ENCODE measurements around the gene STK32C.
A peak's percentile ranks its signal among the peaks of the same experiment; 100 is the strongest.

Gene STK32C

GRCh38 chr10:132308587-132309470 lies 1.1 kb upstream of the STK32C start:
- Histone ChIP-seq H3K4me1 (peaks cover 10% of the 10 kb centered on the region), H3K36me3 (replicated peaks) (no peaks in the 10 kb centered on the region), H3K4me3 (peak overlapping the region; percentile 60), H3K27me3 (ENCODE audit: low read depth) (no peaks in the 10 kb centered on the region), H3K9me3 (peaks cover 3% of the 10 kb centered on the region; the same call in 1 of the 2 replicates)
- in situ Hi-C loops (cut with MboI; ENCODE audit: low sequenced_read_pairs): no loop called here
- DNase-seq (ENCODE audit: low spot score in 2 of 2): no peak

- DNase-seq (ENCODE audit: low spot score in 2 of 2): peak in 1 of 2 experiments; percentile 62
- in situ Hi-C loops (cut with MboI; ENCODE audit: low sequenced_read_pairs): no loop called here
- no peaks in the 10 kb centered on the region for H3K36me3 ChIP-seq (replicated peaks)
- peaks cover 3% of the 10 kb centered on the region; the same call in 1 of the 2 replicates for H3K9me3 ChIP-seq
- H3K27me3 ChIP-seq (ENCODE audit: low read depth): no peaks in the 10 kb centered on the region
- peak overlapping the region; percentile 51 for H3K4me3 ChIP-seq
- H3K4me1 ChIP-seq: peaks cover 10% of the 10 kb centered on the region
Observed at GRCh38 chr10:132306864-132307751, 642 bp downstream of the STK32C start.

GRCh38 chr10:132306343-132306685 lies 1.4 kb downstream of the STK32C start:
- H3K27me3 ChIP-seq (ENCODE audit: low read depth): no peaks in the 10 kb centered on the region
- H3K4me3 ChIP-seq: peak overlapping the region; percentile 51; the same call in 1 of the 2 replicates
- H3K9me3 ChIP-seq: peaks cover 3% of the 10 kb centered on the region; the same call in 1 of the 2 replicates
- in situ Hi-C loops (cut with MboI; ENCODE audit: low sequenced_read_pairs): no loop called here
- H3K36me3 ChIP-seq (replicated peaks): no peaks in the 10 kb centered on the region
- peaks cover 10% of the 10 kb centered on the region for H3K4me1 ChIP-seq
- DNase-seq (ENCODE audit: low spot score in 2 of 2): no peak

- H3K4me1 ChIP-seq: peaks cover 10% of the 10 kb centered on the region
- H3K9me3 ChIP-seq: peaks cover 3% of the 10 kb centered on the region; the same call in 1 of the 2 replicates
- DNase-seq (ENCODE audit: low spot score in 2 of 2): no peak
- in situ Hi-C loops (cut with MboI; ENCODE audit: low sequenced_read_pairs): no loop called here
- H3K36me3 ChIP-seq (replicated peaks): no peaks in the 10 kb centered on the region
- no peaks in the 10 kb centered on the region for H3K27me3 ChIP-seq (ENCODE audit: low read depth)
- no peak overlapping the region for H3K4me3 ChIP-seq
Observed at GRCh38 chr10:132305654-132306342, 2.0 kb downstream of the STK32C start.

- Histone ChIP-seq H3K4me3 (no peak overlapping the region), H3K36me3 (replicated peaks) (no peaks in the 10 kb centered on the region), H3K9me3 (peaks cover 3% of the 10 kb centered on the region; the same call in 1 of the 2 replicates), H3K27me3 (ENCODE audit: low read depth) (no peaks in the 10 kb centered on the region), H3K4me1 (peaks cover 10% of the 10 kb centered on the region)
- DNase-seq (ENCODE audit: low spot score in 2 of 2): no peak
- in situ Hi-C loops (cut with MboI; ENCODE audit: low sequenced_read_pairs): no loop called here
Observed at GRCh38 chr10:132304756-132305509, 2.8 kb downstream of the STK32C start.

- H3K36me3 ChIP-seq (replicated peaks): no peaks in the 10 kb centered on the region
- in situ Hi-C loops (cut with MboI; ENCODE audit: low sequenced_read_pairs): no loop called here
- H3K27me3 ChIP-seq (ENCODE audit: low read depth): no peaks in the 10 kb centered on the region
- peaks cover 3% of the 10 kb centered on the region; the same call in 1 of the 2 replicates for H3K9me3 ChIP-seq
- no peak overlapping the region for H3K4me3 ChIP-seq
- DNase-seq (ENCODE audit: low spot score in 2 of 2): no peak
- peaks cover 5% of the 10 kb centered on the region for H3K4me1 ChIP-seq
Observed at GRCh38 chr10:132303361-132304115, 4.2 kb downstream of the STK32C start.

- peak in 1 of 2 experiments; percentile 4 for DNase-seq (ENCODE audit: low spot score in 2 of 2)
- in situ Hi-C loops (cut with MboI; ENCODE audit: low sequenced_read_pairs): no loop called here
- no peaks in the 10 kb centered on the region for H3K27me3 ChIP-seq (ENCODE audit: low read depth)
- peaks cover 4% of the 10 kb centered on the region; the same call in 1 of the 2 replicates for H3K4me1 ChIP-seq
- peaks cover 3% of the 10 kb centered on the region; the same call in 1 of the 2 replicates for H3K9me3 ChIP-seq
- no peaks in the 10 kb centered on the region for H3K36me3 ChIP-seq (replicated peaks)
- H3K4me3 ChIP-seq: no peak overlapping the region
Observed at GRCh38 chr10:132302421-132303310, 5.1 kb downstream of the STK32C start.

- peaks cover 2% of the 10 kb centered on the region; the same call in 1 of the 2 replicates for H3K4me1 ChIP-seq
Observed at GRCh38 chr10:132301371-132302330, 6.1 kb downstream of the STK32C start.

GRCh38 chr10:132300582-132300981 lies 7.2 kb downstream of the STK32C start:
- in situ Hi-C loops (cut with MboI; ENCODE audit: low sequenced_read_pairs): no loop called here
- H3K27me3 ChIP-seq (ENCODE audit: low read depth): no peaks in the 10 kb centered on the region
- H3K4me3 ChIP-seq: no peak overlapping the region
- peak in 1 of 2 experiments; percentile 7 for DNase-seq (ENCODE audit: low spot score in 2 of 2)
- H3K9me3 ChIP-seq: peaks cover 2% of the 10 kb centered on the region; the same call in 1 of the 2 replicates
- H3K4me1 ChIP-seq: no peaks in the 10 kb centered on the region
- no peaks in the 10 kb centered on the region for H3K36me3 ChIP-seq (replicated peaks)

More at GRCh38 chr10:132301371-132302330, 6.1 kb downstream of the STK32C start:
- H3K36me3 ChIP-seq (replicated peaks): no peaks in the 10 kb centered on the region
- in situ Hi-C loops (cut with MboI; ENCODE audit: low sequenced_read_pairs): no loop called here
- peak in 1 of 2 experiments; percentile 5 for DNase-seq (ENCODE audit: low spot score in 2 of 2)
- H3K9me3 ChIP-seq: peaks cover 3% of the 10 kb centered on the region; the same call in 1 of the 2 replicates
- no peak overlapping the region for H3K4me3 ChIP-seq
- H3K27me3 ChIP-seq (ENCODE audit: low read depth): no peaks in the 10 kb centered on the region

GRCh38 chr10:132299371-132300336 lies 8.1 kb downstream of the STK32C start:
- no peaks in the 10 kb centered on the region for H3K9me3 ChIP-seq
- no peaks in the 10 kb centered on the region for H3K27me3 ChIP-seq (ENCODE audit: low read depth)
- no peak overlapping the region for H3K4me3 ChIP-seq
- in situ Hi-C loops (cut with MboI; ENCODE audit: low sequenced_read_pairs): no loop called here
- DNase-seq (ENCODE audit: low spot score in 2 of 2): peak in 1 of 2 experiments; percentile 6
- H3K36me3 ChIP-seq (replicated peaks): no peaks in the 10 kb centered on the region
- H3K4me1 ChIP-seq: no peaks in the 10 kb centered on the region

Data from HAP-1 (cell line).